ENCODE results near the gene CYTIP.

Gene CYTIP

DNA sequence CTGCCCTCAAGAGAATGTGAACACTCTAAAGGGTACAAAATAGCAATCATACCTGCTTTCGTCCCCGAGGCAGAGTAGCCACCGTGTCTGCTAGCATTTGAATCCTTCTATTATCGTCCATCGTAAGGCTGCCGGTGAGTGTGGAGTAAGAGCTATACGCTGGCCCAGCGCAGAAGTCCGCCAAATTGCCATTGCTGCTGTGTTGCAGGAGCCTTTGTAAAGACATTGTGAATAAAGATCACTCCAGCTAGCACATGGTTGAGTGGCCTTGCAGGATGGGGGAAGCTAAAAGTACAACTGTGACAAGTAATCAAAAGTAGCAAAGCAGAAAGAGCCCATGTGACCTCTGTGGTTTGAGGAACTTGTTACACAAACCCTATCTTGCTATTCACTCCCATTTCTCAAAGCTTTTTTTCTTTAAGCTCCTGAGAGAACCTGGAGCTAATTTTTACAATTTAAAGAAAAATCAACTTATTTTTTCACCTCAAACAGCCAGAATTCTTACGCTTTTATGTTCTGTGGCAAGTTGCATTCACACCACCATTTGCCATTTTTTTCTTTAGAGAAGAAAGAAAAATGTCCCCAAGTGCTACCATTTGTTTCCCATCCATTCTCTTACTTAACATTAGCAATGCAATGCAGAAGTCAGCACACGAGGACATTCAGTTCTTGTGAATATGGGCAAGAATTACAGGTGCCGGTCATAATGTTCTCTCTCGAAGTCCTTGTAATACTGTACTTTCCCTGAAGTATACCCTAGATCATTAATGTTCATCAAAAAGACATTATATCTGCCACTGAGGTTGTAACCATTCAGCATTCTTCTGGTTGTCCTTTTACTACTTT lies at the start of gene CYTIP:
CYTIP (minus strand) TSS at position 295 of the 846 bp plus-strand sequence; CDS start at position 226, 69 bp downstream.
- TF ChIP-seq, protein P1, sequence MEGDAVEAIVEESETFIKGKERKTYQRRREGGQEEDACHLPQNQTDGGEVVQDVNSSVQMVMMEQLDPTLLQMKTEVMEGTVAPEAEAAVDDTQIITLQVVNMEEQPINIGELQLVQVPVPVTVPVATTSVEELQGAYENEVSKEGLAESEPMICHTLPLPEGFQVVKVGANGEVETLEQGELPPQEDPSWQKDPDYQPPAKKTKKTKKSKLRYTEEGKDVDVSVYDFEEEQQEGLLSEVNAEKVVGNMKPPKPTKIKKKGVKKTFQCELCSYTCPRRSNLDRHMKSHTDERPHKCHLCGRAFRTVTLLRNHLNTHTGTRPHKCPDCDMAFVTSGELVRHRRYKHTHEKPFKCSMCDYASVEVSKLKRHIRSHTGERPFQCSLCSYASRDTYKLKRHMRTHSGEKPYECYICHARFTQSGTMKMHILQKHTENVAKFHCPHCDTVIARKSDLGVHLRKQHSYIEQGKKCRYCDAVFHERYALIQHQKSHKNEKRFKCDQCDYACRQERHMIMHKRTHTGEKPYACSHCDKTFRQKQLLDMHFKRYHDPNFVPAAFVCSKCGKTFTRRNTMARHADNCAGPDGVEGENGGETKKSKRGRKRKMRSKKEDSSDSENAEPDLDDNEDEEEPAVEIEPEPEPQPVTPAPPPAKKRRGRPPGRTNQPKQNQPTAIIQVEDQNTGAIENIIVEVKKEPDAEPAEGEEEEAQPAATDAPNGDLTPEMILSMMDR (IDR thresholded peaks at IDR 0.05; ENCODE audit: insufficient read depth, missing control alignments) = no peak
- FAIRE-seq = no peak
- DNase-seq (ENCODE audit: insufficient read length, low spot score) = no peak

DNA sequence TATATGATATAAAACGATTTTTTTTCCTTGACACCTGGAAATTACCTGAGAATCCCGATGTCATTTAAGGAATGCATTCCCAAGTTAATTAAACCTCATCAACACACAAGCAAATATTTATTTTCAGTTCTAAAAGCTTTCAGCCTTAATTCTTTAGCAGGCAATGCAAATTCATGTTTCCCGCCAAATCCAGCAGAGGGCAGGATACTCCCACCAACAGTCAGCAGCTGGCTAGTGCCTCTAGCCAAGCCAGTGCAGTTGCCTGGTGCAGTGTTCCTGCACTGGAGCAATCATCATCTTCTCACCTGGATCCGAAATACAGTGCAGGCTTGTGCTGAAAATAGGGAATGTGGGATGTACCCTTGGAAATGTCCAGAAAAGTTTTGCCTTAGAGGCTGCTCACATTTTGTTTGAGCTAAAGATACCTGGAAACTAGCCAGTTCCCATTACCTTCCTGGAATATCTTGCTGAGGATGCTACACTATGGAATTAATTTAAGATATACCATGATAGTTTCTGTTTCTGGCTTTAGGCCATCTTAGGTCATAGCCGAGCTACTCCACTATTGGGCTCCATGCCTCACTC lies 48.4 kb upstream of the CYTIP start:
- DNase-seq (ENCODE audit: insufficient read length, low spot score) (peak; percentile 28), FAIRE-seq (peak; percentile 11)
- TF ChIP-seq, protein P1 (IDR thresholded peaks at IDR 0.05; ENCODE audit: insufficient read depth, missing control alignments) = peak; percentile 91

DNA sequence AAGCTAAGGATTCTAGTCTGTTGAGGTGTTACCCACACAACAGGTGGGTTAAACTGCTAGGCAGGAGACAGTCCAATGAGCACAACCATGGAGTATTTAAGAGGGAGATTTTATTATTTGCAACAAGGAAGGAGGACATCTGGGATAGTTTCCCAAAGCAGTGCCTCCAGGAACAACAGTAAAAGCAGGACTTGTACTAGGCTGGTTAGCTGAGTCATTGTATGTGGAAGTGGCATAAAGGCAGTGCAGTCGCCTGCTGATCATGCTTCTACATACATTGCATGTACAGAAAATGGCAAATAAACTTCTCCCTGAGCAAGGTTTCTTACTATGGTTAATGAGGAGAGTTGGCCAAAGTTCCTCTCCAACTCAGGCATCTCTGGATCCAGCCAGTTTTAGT lies 46.1 kb upstream of the CYTIP start:
- TF ChIP-seq, protein P1 (IDR thresholded peaks at IDR 0.05; ENCODE audit: insufficient read depth, missing control alignments) = no peak
- FAIRE-seq = no peak

DNA sequence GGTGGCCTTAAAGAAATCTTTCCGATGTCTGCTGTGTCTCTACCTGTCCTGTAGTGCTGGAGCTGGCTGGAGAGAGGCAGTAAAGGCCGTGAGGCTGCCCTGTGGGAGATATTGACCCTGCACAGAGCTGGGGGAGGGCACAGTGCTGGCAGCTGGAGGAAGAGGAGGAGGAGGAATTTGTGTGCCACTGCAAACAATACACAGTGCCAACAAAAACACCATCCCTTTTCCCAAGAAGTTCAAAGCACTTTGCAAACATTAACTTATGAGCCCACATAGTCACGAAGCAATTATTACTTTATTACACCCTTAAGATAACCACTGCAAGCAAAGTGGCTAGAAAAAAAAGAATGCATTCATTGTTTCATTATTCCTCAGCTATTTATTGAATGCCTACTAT lies 45.0 kb upstream of the CYTIP start:
- FAIRE-seq (no peak), DNase-seq (ENCODE audit: insufficient read length, low spot score) (no peak)
- TF ChIP-seq, protein P1 (IDR thresholded peaks at IDR 0.05; ENCODE audit: insufficient read depth, missing control alignments) = no peak

More for the DNA sequence above, 46.1 kb upstream of the CYTIP start:
- DNase-seq (ENCODE audit: insufficient read length, low spot score) = no peak

DNA sequence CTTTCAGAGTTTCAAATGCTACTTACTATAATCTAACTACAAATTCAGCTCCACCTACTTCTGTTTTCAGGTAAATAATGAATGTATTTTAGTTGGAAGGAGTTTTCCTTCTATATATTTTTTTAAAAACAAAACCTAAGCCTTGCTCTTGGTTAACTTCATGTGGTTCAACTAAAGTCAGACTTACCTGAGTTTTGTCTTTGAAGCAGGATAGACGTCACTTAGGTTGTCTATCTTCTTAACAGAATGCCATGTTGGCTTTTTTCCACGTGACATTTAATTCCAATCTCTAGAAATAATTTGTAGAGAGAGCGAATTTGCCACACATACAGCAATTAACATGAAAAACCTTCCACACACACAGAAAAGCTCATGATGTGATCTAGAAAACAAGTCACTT lies 43.9 kb upstream of the CYTIP start:
- FAIRE-seq (no peak), DNase-seq (ENCODE audit: insufficient read length, low spot score) (no peak)
- TF ChIP-seq, protein P1 (IDR thresholded peaks at IDR 0.05; ENCODE audit: insufficient read depth, missing control alignments) = no peak

DNA sequence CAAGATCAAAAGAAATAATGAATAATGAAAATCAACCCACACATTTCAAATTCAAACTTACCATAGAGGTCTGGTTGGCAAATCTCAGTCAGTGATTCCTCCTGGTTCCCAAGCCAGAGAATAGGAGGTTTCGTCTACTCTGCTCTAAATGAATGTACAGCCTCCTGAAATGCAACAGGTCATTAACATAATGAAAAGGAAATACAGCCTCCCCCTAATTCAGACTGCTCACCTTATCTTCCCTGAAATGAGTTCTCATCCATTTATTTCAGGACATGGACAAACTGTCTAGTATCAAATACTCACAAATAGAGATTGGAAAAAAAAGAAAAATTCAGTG lies 43.4 kb upstream of the CYTIP start:
- TF ChIP-seq, protein P1 (IDR thresholded peaks at IDR 0.05; ENCODE audit: insufficient read depth, missing control alignments) = no peak
- DNase-seq (ENCODE audit: insufficient read length, low spot score) = no peak
- no peak for FAIRE-seq

Measured in D721Med (cell line).